ENCODE measurements around the gene RRAD.

Gene RRAD

DNA sequence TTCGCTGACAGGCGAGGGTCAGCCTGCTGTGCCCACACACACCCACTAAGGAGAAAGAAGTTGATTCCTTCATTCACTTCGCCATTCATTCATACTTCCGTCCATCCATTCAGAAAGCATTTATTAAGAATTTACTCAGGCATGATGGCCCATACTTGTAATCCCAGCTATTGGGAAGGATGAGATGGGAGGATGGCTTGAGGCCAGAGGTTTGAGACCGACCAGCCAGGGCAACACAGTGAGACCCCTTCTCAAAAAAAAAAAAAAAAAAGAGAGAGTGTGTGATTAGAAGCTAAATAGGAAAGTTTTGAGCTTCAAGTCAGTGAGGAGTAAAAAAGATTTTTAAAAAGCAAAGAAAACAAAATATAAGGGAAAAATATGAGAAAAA is 18.7 kb upstream of the RRAD start:
- TF ChIP-seq, protein P1, sequence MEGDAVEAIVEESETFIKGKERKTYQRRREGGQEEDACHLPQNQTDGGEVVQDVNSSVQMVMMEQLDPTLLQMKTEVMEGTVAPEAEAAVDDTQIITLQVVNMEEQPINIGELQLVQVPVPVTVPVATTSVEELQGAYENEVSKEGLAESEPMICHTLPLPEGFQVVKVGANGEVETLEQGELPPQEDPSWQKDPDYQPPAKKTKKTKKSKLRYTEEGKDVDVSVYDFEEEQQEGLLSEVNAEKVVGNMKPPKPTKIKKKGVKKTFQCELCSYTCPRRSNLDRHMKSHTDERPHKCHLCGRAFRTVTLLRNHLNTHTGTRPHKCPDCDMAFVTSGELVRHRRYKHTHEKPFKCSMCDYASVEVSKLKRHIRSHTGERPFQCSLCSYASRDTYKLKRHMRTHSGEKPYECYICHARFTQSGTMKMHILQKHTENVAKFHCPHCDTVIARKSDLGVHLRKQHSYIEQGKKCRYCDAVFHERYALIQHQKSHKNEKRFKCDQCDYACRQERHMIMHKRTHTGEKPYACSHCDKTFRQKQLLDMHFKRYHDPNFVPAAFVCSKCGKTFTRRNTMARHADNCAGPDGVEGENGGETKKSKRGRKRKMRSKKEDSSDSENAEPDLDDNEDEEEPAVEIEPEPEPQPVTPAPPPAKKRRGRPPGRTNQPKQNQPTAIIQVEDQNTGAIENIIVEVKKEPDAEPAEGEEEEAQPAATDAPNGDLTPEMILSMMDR (IDR thresholded peaks at IDR 0.05; ENCODE audit: low read depth, low read length, missing control alignments), result no peak
- in situ Hi-C loops (cut with HindIII; ENCODE audit: low sequenced_read_pairs), result no loop called here
- no peak for DNase-seq (ENCODE audit: low read depth)
- no peak overlapping the region for H3K4me3 ChIP-seq (ENCODE audit: low read depth, low read length)

DNA sequence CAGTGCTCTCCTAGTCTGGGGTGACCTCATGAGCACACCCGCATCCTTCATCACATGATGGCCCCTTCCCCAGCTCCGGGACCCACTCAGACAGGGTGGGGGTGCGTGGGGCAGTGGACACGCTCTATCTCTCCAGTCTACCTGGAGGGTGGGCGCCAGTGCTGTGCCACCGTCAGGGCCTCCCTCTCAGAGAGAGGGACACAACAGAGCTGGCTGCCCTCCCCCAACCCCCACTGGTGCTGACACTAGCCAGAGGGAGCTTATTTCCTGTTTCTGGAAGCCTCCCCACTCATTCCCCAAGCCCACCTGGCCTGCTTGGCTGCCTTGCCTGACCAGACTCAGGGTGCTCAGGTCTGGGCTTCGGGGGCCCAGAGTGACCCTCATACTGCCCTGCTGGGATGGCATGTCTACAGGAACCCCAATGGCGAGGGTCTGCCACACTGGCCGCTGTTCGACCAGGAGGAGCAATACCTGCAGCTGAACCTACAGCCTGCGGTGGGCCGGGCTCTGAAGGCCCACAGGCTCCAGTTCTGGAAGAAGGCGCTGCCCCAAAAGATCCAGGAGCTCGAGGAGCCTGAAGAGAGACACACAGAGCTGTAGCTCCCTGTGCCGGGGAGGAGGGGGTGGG is 18.2 kb upstream of the RRAD start:
- TF ChIP-seq, protein P1 (IDR thresholded peaks at IDR 0.05; ENCODE audit: low read depth, low read length, missing control alignments), result no peak
- H3K4me3 ChIP-seq (ENCODE audit: low read depth, low read length), result no peak overlapping the region
- in situ Hi-C loops (cut with HindIII; ENCODE audit: low sequenced_read_pairs), result no loop called here
- no peak for DNase-seq (ENCODE audit: low read depth)

DNA sequence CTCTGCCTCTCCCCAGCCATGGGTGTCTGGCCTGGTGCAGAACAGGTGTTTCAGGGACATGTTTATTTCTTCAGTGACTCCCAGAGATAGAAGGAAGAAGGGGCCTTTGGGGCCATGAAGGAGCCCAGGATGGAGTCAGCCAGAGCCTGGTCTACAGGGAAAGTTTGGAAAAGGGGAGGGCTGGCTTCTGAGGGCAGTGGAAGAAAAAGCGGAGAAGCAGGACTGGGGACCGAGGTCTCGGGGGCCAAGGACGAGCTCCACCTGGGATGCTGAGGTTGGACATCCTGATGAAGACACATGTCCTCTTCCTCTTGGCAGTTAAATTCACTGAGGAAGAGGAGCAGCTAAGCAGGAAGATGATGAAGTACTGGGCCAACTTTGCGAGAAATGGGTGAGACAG is 17.6 kb upstream of the RRAD start:
- TF ChIP-seq, protein P1 (IDR thresholded peaks at IDR 0.05; ENCODE audit: low read depth, low read length, missing control alignments), result no peak
- H3K4me3 ChIP-seq (ENCODE audit: low read depth, low read length), result no peak overlapping the region
- DNase-seq (ENCODE audit: low read depth), result no peak
- in situ Hi-C loops (cut with HindIII; ENCODE audit: low sequenced_read_pairs), result no loop called here

DNA sequence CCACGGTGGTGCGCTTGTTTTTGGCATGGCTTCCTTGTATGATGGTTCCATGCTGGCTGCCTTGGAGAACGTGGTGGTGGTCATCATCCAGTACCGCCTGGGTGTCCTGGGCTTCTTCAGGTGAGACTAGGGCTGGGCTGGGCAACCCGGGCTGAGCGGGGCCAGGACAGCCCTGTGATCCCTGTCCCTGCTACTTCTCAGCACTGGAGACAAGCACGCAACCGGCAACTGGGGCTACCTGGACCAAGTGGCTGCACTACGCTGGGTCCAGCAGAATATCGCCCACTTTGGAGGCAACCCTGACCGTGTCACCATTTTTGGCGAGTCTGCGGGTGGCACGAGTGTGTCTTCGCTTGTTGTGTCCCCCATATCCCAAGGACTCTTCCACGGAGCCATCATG is 14.9 kb upstream of the RRAD start:
- no peak overlapping the region for H3K4me3 ChIP-seq (ENCODE audit: low read depth, low read length)
- TF ChIP-seq, protein P1 (IDR thresholded peaks at IDR 0.05; ENCODE audit: low read depth, low read length, missing control alignments), result no peak
- in situ Hi-C loops (cut with HindIII; ENCODE audit: low sequenced_read_pairs), result no loop called here
- DNase-seq (ENCODE audit: low read depth), result no peak

DNA sequence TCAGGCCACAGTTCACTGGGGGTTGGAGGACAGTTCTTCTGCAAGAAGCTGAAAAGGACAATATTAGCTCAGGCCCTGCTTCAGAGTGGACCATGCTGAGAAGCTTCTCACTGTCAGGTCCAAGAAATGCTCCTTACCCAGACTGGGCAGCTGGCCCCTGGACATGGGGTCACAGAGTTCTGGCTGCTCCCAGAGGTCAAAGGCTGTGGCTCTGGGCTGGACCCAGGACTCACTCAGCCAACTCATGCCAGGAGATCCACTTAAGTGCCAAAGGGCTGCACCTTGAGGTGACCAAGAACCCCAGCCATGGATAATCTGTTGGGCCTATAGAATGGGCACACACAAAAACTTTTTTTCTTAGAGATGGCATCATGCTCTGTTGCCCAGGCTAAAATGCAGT is 14.0 kb upstream of the RRAD start:
- H3K4me3 ChIP-seq (ENCODE audit: low read depth, low read length), result no peak overlapping the region
- TF ChIP-seq, protein P1 (IDR thresholded peaks at IDR 0.05; ENCODE audit: low read depth, low read length, missing control alignments), result no peak
- in situ Hi-C loops (cut with HindIII; ENCODE audit: low sequenced_read_pairs), result loop anchor here (5.0 kb wide), 1 partner anchor 163 kb away; no protein-coding TSS in a partner anchor
- no peak for DNase-seq (ENCODE audit: low read depth)

DNA sequence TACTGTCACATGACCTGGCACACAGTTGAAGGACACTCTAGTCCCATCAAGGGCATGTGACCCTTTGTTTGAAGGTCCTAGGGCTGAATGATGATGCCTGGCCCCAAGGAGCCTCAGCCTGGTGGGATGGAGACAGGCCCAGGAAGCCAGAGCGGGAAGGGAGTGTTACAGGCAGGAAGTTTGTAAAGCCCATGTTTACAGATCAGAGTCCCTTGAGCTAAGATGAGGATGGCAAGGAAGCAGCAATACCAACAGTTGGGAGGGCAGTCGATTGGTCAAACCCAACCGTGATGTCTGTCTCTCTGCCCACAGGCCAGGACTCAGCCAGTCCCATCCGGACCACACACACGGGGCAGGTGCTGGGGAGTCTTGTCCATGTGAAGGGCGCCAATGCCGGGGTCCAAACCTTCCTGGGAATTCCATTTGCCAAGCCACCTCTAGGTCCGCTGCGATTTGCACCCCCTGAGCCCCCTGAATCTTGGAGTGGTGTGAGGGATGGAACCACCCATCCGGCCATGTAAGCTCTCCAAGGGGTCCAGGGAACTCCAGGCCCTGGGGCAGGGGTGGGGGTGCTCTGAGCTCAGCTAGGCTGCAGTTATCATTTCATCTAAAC is 12.5 kb upstream of the RRAD start:
- no peak overlapping the region for H3K4me3 ChIP-seq (ENCODE audit: low read depth, low read length)
- no peak for DNase-seq (ENCODE audit: low read depth)
- in situ Hi-C loops (cut with HindIII; ENCODE audit: low sequenced_read_pairs), result loop anchor here (5.0 kb wide), 1 partner anchor 164 kb away; no protein-coding TSS in a partner anchor

More for the DNA sequence above, 12.5 kb upstream of the RRAD start:
- TF ChIP-seq, protein P1 (IDR thresholded peaks at IDR 0.05; ENCODE audit: low read depth, low read length, missing control alignments), result no peak
